HepG2 (cell line): Measurements from ENCODE around the gene NRSN2. TPM values are rescaled to one million over a fixed set of nuclear protein-coding genes. Genes with fewer than 3 reads are reported as not detected.
A peak's percentile ranks its signal among the peaks of the same experiment; 100 is the strongest.

Source experiments
- ATAC-seq: fragments of 200-7000 bp; cut with Tn5 transposase; 3 replicates; pipeline ENCODE4 v1.9.1; 2020; ENCODE audit warnings: mild to moderate bottlenecking, moderate library complexity
- BruUV-seq: library from RNA; stranded (reverse); fragments of 400-500 nt; replicated peaks from 2 replicates; lab custom pipeline; 2021; lab: Mats Ljungman, UMichigan
- CTCF ChIA-PET: fragments of 300-600 bp; formaldehyde crosslinking; extraction: SDS; loops from one replicate; lab custom pipeline; 2021; ENCODE audit warnings: low total read pairs, inconsistent platforms, low intra/inter-chr PET ratio; lab: Yijun Ruan, JAX
- POLR2A ChIA-PET: fragments of 350-600 bp; sonication (Branson Sonifier 250); formaldehyde crosslinking; loops from one replicate; lab custom pipeline; 2020; ENCODE audit warnings: antibody characterized with exemption, inconsistent platforms; lab: Yijun Ruan, JAX
- DNase-seq: peaks from one replicate; pipeline ENCODE4 v3.0.0-alpha.2; 2015; ENCODE audit warnings: low spot score
- FAIRE-seq: peaks from 3 replicates; lab custom pipeline; 2011; peaks lifted over from hg19 to GRCh38; lab: Jason Lieb, UNC
- H2AFZ ChIP-seq: one replicate; pipeline ENCODE4 v1.6.1; 2011; ENCODE audit warnings: low read length, inconsistent platforms
- H3K27ac ChIP-seq: fragments of 300-600 bp; 3 replicates; pipeline ENCODE4 v1.8.0; 2011; ENCODE audit warnings: mixed run types, mild to moderate bottlenecking, mixed read lengths, low read length, inconsistent platforms; ENCODE audit not compliant: insufficient read depth; ENCODE audit errors: extremely low read length
- H3K27me3 ChIP-seq, 2 experiments: fragments of 200-600 bp in 1 of 2; 2 replicates in 1 of 2; 3 replicates in 1 of 2; pipeline versions ENCODE4 v1.6.0 to v1.8.0; 2011; ENCODE audit warnings: low read length in 2 of 2, mild to moderate bottlenecking in 2 of 2, moderate library complexity in 2 of 2, inconsistent platforms in 1 of 2; ENCODE audit not compliant: insufficient read depth in 2 of 2, control insufficient read depth in 1 of 2
- H3K36me3 ChIP-seq, 2 experiments: fragments of 200-600 bp in 1 of 2; replicated peaks in 1 of 2; 2 replicates in 1 of 2; 3 replicates in 1 of 2; pipeline versions ENCODE4 v1.5.1 to v1.8.0; 2011; ENCODE audit warnings: low read length in 2 of 2, inconsistent platforms in 1 of 2; ENCODE audit not compliant: insufficient read depth in 2 of 2, control insufficient read depth in 1 of 2
- H3K4me1 ChIP-seq: 2 replicates; pipeline ENCODE4 v1.5.1; 2012; ENCODE audit warnings: low read length, inconsistent platforms; ENCODE audit not compliant: insufficient read depth
- H3K4me2 ChIP-seq: 2 replicates; pipeline ENCODE4 v1.6.0; 2011; ENCODE audit warnings: low read depth, low read length, inconsistent platforms
- H3K4me3 ChIP-seq, 3 experiments: fragments of 200-600 bp in 1 of 3; sonication (generic), shearing (Covaris generic) in 1 of 3; replicated peaks in 1 of 3; 2 replicates each; pipeline ENCODE4 v1.5.1; 2011 to 2016; ENCODE audit warnings: low read length in 3 of 3, inconsistent platforms in 2 of 3, low read depth in 2 of 3, mild to moderate bottlenecking in 2 of 3, control low read depth in 1 of 3, mixed read lengths in 1 of 3; ENCODE audit not compliant: insufficient read depth in 1 of 3
- H3K79me2 ChIP-seq: one replicate; pipeline ENCODE4 v1.6.1; 2011; ENCODE audit warnings: low read length, inconsistent platforms; ENCODE audit not compliant: insufficient read depth
- H3K9ac ChIP-seq: 2 replicates; pipeline ENCODE4 v1.6.0; 2011; ENCODE audit warnings: mild to moderate bottlenecking, low read depth, low read length, inconsistent platforms; ENCODE audit not compliant: insufficient read depth
- H3K9me3 ChIP-seq: 2 replicates; pipeline ENCODE4 v1.5.1; 2012; ENCODE audit warnings: mild to moderate bottlenecking, low read length
- H4K20me1 ChIP-seq: 2 replicates; pipeline ENCODE4 v1.6.0; 2011; ENCODE audit warnings: inconsistent platforms, mild to moderate bottlenecking, low read length, moderate library complexity; ENCODE audit not compliant: insufficient read depth
- ARHGAP35 ChIP-seq: sonication (generic); formaldehyde crosslinking; IDR thresholded peaks from 2 replicates; pipeline ENCODE4 v1.9.0; 2022; ENCODE audit warnings: mild to moderate bottlenecking, inconsistent platforms, moderate library complexity, missing genetic modification reagents, borderline replicate concordance
- CREBL2 ChIP-seq: sonication (generic); formaldehyde crosslinking; IDR thresholded peaks from 2 replicates; pipeline ENCODE4 v1.8.1; 2023; ENCODE audit warnings: missing genetic modification reagents, mild to moderate bottlenecking, borderline replicate concordance
- CSRNP2 ChIP-seq: sonication (generic); formaldehyde crosslinking; conservative IDR thresholded peaks from 2 replicates; pipeline ENCODE4 v1.8.0; 2022; ENCODE audit warnings: low read depth, missing genetic modification reagents
- E2F1 ChIP-seq: sonication (generic); formaldehyde crosslinking; IDR thresholded peaks from 2 replicates; pipeline ENCODE4 v1.5.0; 2020; ENCODE audit warnings: missing genetic modification reagents
- GABPB1 ChIP-seq: IDR thresholded peaks from 2 replicates; pipeline ENCODE4 v1.6.1; 2016; ENCODE audit warnings: mild to moderate bottlenecking, missing genetic modification reagents, moderate library complexity, missing compliant biosample characterization
- GATAD1 ChIP-seq: IDR thresholded peaks from 2 replicates; pipeline ENCODE4 v1.6.1; 2016; ENCODE audit warnings: missing genetic modification reagents, missing compliant biosample characterization
- HBP1 ChIP-seq: IDR thresholded peaks from 2 replicates; pipeline ENCODE4 v1.6.1; 2016; ENCODE audit warnings: low read depth, control low read depth
- HNRNPK ChIP-seq: fragments of 200-400 bp; formaldehyde crosslinking; IDR thresholded peaks from 2 replicates; pipeline ENCODE4 v1.6.1; 2018; ENCODE audit warnings: low read length, low read depth, moderate library complexity, mild to moderate bottlenecking; ENCODE audit not compliant: poor library complexity, severe bottlenecking
- MTF2 ChIP-seq: sonication (generic); formaldehyde crosslinking; IDR thresholded peaks from 2 replicates; pipeline ENCODE4 v1.5.0; 2020; ENCODE audit warnings: missing genetic modification reagents, borderline replicate concordance
- POLR2AphosphoS5 ChIP-seq: IDR thresholded peaks from 2 replicates; pipeline ENCODE4 v1.6.1; 2012; ENCODE audit warnings: low read depth, low read length
- RBFOX2 ChIP-seq: fragments of 200-400 bp; formaldehyde crosslinking; IDR thresholded peaks from 2 replicates; pipeline ENCODE4 v1.6.1; 2017; ENCODE audit warnings: low read depth, mild to moderate bottlenecking, low read length
- SMARCE1 ChIP-seq: fragments of 450-650 bp; IDR thresholded peaks from 2 replicates; pipeline ENCODE4 v1.6.1; 2017; ENCODE audit warnings: borderline replicate concordance
- SMC3 ChIP-seq: IDR thresholded peaks from 2 replicates; pipeline ENCODE4 v1.6.1; 2011; ENCODE audit warnings: low read length, improper control_type of control experiment
- TRIM24 ChIP-seq: sonication (generic); formaldehyde crosslinking; IDR thresholded peaks from 2 replicates; pipeline ENCODE4 v1.8.0; 2022; ENCODE audit warnings: mild to moderate bottlenecking, missing genetic modification reagents
- ZC3H4 ChIP-seq: sonication (generic); formaldehyde crosslinking; IDR thresholded peaks from 2 replicates; pipeline ENCODE4 v1.4.0; 2020; ENCODE audit warnings: missing genetic modification reagents, borderline replicate concordance
- ZFP62 ChIP-seq: sonication (generic); formaldehyde crosslinking; IDR thresholded peaks from 2 replicates; pipeline ENCODE4 v1.4.0; 2020; ENCODE audit warnings: missing genetic modification reagents
- ZNF136 ChIP-seq: sonication (generic); formaldehyde crosslinking; IDR thresholded peaks from 2 replicates; pipeline ENCODE4 v1.8.1; 2022; ENCODE audit warnings: low read depth, mild to moderate bottlenecking, moderate library complexity, missing genetic modification reagents
- ZNF383 ChIP-seq: sonication (generic); formaldehyde crosslinking; IDR thresholded peaks from 2 replicates; pipeline ENCODE4 v1.4.0; 2020; ENCODE audit warnings: missing genetic modification reagents, mild to moderate bottlenecking, borderline replicate concordance
- ZNF562 ChIP-seq: sonication (generic); formaldehyde crosslinking; IDR thresholded peaks from 2 replicates; pipeline ENCODE4 v1.8.0; 2022; ENCODE audit warnings: missing genetic modification reagents, borderline replicate concordance
- ZNF660 ChIP-seq: sonication (generic); formaldehyde crosslinking; IDR thresholded peaks from 2 replicates; pipeline ENCODE4 v1.5.1; 2020; ENCODE audit warnings: mild to moderate bottlenecking, low read depth, missing genetic modification reagents, borderline replicate concordance
- WGBS: methylation state at CpG from one replicate; pipeline ENCODE4 v1.1.6; 2017; ENCODE audit warnings: low lambda C conversion rate; 5-methylcytosine and 5-hydroxymethylcytosine counted together
- in situ Hi-C: cut with HindIII; loops from 2 replicates; pipeline ENCODE4 v1.10.0; 2017; ENCODE audit warnings: low pct_unique_long_range_greater_than_20kb; ENCODE audit not compliant: extremely low pct_ligation_motif_present
- intact Hi-C: fragments of 100-400 bp; cut with micrococcal nuclease; formaldehyde crosslinking; loops from one replicate; pipeline ENCODE4 v1.10.0; 2022; ENCODE audit not compliant: unreplicated experiment
- polyA plus RNA-seq, 8 experiments: library from polyadenylated mRNA; depleted of rRNA in 3 of 8; stranded (reverse) in 7 of 8; unstranded in 1 of 8; fragments of >200 nt; fragmentation: Illumina TruSeq in 4 of 8; extraction: Trizol in 4 of 8; gene quantifications; 2 replicates each; pipeline versions ENCODE4 v1.2.1 to v1.2.3, GENCODE V29; 2011 to 2016; ENCODE audit warnings: low read depth in 4 of 8, missing spikeins in 1 of 8, mixed read lengths in 1 of 8; ENCODE audit not compliant: insufficient read depth in 1 of 8
- total RNA-seq, 5 experiments: library from RNA; depleted of rRNA; stranded (reverse); fragments of >200 nt; fragmentation: Illumina TruSeq; extraction: Trizol; gene quantifications; 2 replicates each; pipeline ENCODE4 v1.2.3, GENCODE V29; 2016; ENCODE audit warnings: low read depth in 1 of 5

The NRSN2 gene
- total and polyA plus RNA-seq, 2 of the 13 experiments (the other 11 are each of a cell fraction or from before 2014, with no cell fraction given): 32.3 to 49.4 TPM

GRCh38 chr20:354298-354977, 7.5 kb downstream of the NRSN2 start:
- Histone ChIP-seq H3K9ac (no peak overlapping the region), H3K79me2 (no peaks in the 10 kb centered on the region), H3K4me1 (peaks cover 14% of the 10 kb centered on the region), H3K27me3 (no peaks in the 10 kb centered on the region), H3K27ac (no peak overlapping the region), H4K20me1 (no peaks in the 10 kb centered on the region), H2AFZ (no peak overlapping the region), H3K36me3 (peaks cover 2 to 17% of the 10 kb centered on the region in 2 experiments; a peak in 4 of 5 replicates), H3K4me3 (no peak overlapping the region), H3K9me3 (no peaks in the 10 kb centered on the region), H3K4me2 (peak overlapping the region; percentile 29; the same call in 1 of the 2 replicates)
- WGBS: 17% methylated on average over 14 of the region's 14 CpGs
- ATAC-seq: peak; percentile 92
- BruUV-seq: no TSS peak
- peak; percentile 87 for DNase-seq
- ChIA-PET POLR2A (interaction anchor here (0.7 to 25.4 kb wide), 10 partner anchors 8 to 291 kb away, joined by 3 to 1587 read pairs (median 6); partner anchors contain the start of gene TRIB3), CTCF (interaction anchor here (0.6 to 3.9 kb wide), 6 partner anchors 8 to 192 kb away, joined by 3 to 106 read pairs (median 4); partner anchors contain the start of gene RBCK1)
- FAIRE-seq: peak; percentile 77
- intact Hi-C loops (loop anchor here (1.0 kb wide), 3 partner anchors 77 to 156 kb away; no protein-coding TSS in a partner anchor), in situ Hi-C loops (loop anchor here (5.0 to 10.0 kb wide), 4 partner anchors 78 to 380 kb away; no protein-coding TSS in a partner anchor)
- TF ChIP-seq ZNF562 (CRISPR knock-in tag): no peak
- TF ChIP-seq GABPB1 (CRISPR knock-in tag): peak; percentile 34; the same call in 1 of the 2 replicates
- peak; percentile 97 for TF ChIP-seq SMC3
- TF ChIP-seq CREBL2: no peak
- no peak for TF ChIP-seq RBFOX2
- no peak for TF ChIP-seq TRIM24
- TF ChIP-seq MTF2: no peak
- TF ChIP-seq HBP1 (CRISPR knock-in tag): 0 out of 2 replicates have a peak, but pooled peaks have one; percentile 40
- TF ChIP-seq ZFP62 (CRISPR knock-in tag): no peak
- TF ChIP-seq HNRNPK: no peak
- peak; percentile 64; the same call in 1 of the 2 replicates for TF ChIP-seq ZNF383 (CRISPR knock-in tag)
- TF ChIP-seq ZNF660 (CRISPR knock-in tag): no peak
- TF ChIP-seq POLR2AphosphoS5: no peak
- 0 out of 2 replicates have a peak, but pooled peaks have one; percentile 32 for TF ChIP-seq ZNF136
- TF ChIP-seq ZC3H4 (CRISPR knock-in tag): peak; percentile 75; the same call in 1 of the 2 replicates
- TF ChIP-seq ARHGAP35 (CRISPR knock-in tag): no peak
- no peak for TF ChIP-seq SMARCE1
- TF ChIP-seq GATAD1 (CRISPR knock-in tag): peak; percentile 23; the same call in 1 of the 2 replicates
- TF ChIP-seq E2F1: no peak
- no peak for TF ChIP-seq CSRNP2 (CRISPR knock-in tag)
